Fibroblast of the aortic adventitia (primary cell): Measurements from ENCODE around the gene SEC62. TPM values are rescaled to one million over a fixed set of nuclear protein-coding genes. Genes with fewer than 3 reads are reported as not detected.
A peak's percentile ranks its signal among the peaks of the same experiment; 100 is the strongest.

ENCODE experiments used
- DNase-seq: peaks from one replicate; pipeline ENCODE4 v3.0.0-alpha.2; 2010; ENCODE audit warnings: low read depth
- H3K4me3 ChIP-seq: 2 replicates; pipeline ENCODE4 v1.5.1; 2011; ENCODE audit warnings: low read depth, mild to moderate bottlenecking, control low read depth, low read length, moderate library complexity
- CTCF ChIP-seq: IDR thresholded peaks from 2 replicates; pipeline ENCODE4 v1.5.1; 2011; ENCODE audit warnings: mild to moderate bottlenecking, low read length, control low read depth, inconsistent platforms; ENCODE audit not compliant: insufficient read depth
- total RNA-seq: library from RNA; depleted of rRNA; stranded (reverse); fragments of >200 nt; gene quantifications from 2 replicates; pipeline ENCODE4 v1.2.3, GENCODE V29; 2012; ENCODE audit warnings: low replicate concordance

SEC62 gene
- total RNA-seq, 1 donor = 52.3 TPM

- peak; percentile 42 for DNase-seq
- peak overlapping the region; percentile 93 for H3K4me3 ChIP-seq
- TF ChIP-seq CTCF = no peak
These were observed 626 bp downstream of the SEC62 start for GRCh38 chr3:169966951-169967915.

DNA sequence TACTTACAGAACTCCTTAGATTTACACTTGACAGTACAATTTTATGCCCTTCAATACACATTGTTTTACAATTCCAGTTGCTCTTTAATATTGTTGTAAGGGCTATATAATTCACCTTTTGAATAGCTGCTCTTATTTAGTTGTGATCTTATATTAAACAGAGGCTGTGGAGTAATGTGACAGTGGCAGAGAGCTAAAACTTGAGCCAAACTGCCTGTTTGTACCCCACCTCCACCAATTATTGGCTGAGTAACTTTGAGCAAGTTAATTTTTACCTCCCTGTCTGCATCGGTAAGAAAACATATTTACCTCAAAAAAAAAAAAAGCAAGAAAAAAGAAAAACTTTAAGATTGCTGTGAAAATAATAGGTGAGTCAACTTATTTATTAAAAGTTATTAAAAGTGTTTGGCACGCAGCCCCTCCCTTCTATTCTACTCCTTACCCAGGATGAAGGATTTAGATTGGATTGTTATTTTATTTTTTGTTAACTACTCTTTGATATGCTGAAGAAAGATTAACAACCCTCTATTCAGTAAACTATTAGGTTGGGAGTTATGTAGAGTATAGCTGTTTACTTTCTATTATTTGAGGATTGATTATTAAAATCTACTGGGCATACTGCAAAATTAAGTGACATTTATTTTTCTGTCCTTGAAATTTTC lies 1.7 kb downstream of the SEC62 start:
- no peak for DNase-seq
- TF ChIP-seq CTCF = no peak
- peak overlapping the region; percentile 93 for H3K4me3 ChIP-seq

DNA sequence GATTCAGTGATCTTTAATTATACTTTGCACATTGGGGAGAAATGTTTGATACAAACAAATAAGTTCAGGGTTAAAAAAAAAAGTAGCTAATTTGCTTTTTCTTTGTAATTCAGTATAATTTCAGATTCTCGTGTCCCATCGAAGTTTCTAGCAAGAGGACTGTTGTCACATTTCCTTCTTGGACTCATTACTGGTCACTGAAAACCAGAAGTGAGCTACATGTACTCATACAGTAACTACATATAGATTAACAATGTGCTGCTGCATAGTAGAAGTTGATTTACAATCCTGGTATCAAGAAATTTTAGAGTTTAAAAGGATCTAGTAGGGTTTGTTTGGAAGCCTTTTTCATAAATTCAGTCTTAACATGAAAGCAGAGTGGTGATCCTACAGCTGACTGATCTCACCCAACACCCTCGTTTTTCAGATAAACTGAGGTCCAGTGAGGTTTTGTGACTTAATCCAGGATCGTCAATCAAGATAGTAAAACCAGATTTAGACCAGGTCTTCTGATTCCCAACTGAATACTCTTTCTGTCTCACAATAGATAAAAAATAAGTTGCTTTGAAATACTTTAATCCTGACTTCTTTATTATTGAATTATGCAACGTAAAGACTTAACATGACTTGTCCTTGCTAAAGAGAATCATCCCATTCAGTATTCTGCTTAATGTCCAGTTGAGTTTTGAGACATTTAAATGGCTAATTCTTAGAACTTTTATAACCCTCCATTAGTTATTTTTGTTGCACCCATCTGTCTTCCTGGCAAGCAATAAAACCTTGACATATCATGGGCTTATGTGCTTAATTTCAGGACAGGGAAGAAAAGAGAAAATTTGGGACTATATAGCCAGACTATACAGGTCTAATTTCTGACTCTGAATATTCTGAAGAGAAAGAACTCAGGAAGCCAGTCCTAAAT lies 2.8 kb downstream of the SEC62 start:
- no peak for DNase-seq
- H3K4me3 ChIP-seq = no peak overlapping the region
- TF ChIP-seq CTCF = no peak

DNA sequence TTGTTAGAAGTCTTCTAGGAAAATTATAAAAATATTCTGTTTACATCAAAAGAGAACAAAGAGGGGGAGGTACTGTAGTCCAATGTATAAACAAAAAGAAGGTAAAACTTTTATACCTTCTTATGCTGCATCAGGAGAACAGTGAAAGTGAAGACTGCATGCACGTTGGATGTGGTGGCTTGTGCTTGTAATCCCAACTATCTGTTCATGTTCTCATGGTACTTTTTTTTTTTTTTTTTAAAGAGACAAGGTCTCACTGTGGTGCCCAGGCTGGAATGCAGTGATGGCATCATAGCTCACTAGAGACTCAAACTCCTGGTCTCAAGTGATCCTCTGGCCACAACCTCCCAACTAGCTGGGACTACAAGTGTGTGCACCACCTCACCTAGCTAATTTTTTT lies 4.2 kb downstream of the SEC62 start:
- no peak overlapping the region for H3K4me3 ChIP-seq
- no peak for TF ChIP-seq CTCF
- DNase-seq = no peak

GRCh38 chr3:169971522-169971921 lies 4.9 kb downstream of the SEC62 start:
- no peak for DNase-seq
- H3K4me3 ChIP-seq = no peak overlapping the region
- TF ChIP-seq CTCF = no peak

GRCh38 chr3:169980055-169980454 lies 13.4 kb downstream of the SEC62 start:
- no peak overlapping the region for H3K4me3 ChIP-seq
- DNase-seq = peak; percentile 51
- no peak for TF ChIP-seq CTCF
